DMS79 (cell line): Measurements from ENCODE around the gene PABPC1L.

Experiments
- DNase-seq: peaks from one replicate; lab custom pipeline; 2025; lab: John Stamatoyannopoulos, UW

The PABPC1L gene

DNA sequence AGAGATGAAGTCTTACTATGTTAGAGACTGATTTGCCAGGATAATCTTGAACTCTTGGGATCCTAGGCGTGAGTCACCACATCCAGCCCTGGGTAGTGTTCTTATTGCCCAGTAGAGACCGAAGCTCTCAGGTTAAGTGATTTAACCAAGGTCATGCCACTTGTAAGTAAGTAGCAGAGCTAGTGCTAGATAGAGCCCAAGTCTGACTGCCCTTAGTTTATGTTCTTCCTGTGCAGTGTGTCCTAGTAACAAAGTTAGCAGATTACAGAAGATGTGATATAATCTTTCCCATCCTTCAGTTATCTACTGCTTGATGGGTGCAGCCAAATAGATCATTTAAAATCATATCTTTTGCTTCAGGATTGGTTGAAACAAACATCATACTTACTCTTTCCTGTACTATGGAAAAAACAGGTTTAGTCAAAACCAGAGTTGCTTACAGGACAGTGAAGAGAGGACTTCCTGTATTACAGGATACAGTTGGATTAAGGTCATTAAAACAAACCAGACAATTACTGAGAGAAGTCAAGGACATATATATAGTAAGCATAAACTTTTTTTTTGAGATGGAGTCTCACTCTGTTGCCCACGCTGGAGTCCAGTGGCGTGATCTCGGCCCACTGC is 9.5 kb upstream of the PABPC1L start:
- DNase-seq = no peak

DNA sequence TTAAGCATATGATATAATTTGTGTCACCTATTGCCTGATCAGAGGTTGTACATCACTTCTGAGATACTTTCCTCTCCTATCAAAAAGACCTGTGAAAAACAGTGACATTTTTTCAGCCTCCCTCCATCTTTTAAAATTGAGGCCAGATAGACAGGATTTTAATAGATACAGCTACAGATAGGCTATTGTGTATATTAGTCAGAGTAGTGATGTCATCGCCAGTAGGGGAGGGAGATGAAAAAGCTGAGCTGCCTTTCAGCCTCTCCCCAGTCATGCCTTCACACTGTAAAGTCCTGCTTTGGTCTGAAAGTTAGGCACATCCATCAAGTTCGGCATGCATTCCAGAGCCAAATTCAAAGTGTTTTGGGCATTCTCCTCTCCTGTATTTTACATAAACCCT is 7.9 kb upstream of the PABPC1L start:
- no peak for DNase-seq

DNA sequence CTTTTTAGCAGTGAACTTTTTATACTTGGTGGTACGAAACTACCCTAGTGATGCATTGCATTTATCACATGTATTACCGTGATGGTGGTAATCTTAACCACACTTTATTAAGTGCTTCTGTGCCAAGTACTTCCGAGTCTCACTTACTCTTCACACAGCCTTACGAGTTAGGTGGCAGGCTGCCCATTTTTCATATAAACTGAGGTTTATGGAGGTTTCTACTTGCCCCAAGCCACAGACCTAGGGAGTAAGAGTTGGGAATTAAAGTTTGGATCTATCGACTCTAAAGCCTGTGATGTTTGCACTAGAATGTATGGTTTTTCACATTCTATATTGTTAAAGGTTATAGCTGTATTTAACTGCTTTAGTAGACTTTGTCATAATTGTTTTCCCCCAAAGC is 5.5 kb upstream of the PABPC1L start:
- DNase-seq = no peak

DNA sequence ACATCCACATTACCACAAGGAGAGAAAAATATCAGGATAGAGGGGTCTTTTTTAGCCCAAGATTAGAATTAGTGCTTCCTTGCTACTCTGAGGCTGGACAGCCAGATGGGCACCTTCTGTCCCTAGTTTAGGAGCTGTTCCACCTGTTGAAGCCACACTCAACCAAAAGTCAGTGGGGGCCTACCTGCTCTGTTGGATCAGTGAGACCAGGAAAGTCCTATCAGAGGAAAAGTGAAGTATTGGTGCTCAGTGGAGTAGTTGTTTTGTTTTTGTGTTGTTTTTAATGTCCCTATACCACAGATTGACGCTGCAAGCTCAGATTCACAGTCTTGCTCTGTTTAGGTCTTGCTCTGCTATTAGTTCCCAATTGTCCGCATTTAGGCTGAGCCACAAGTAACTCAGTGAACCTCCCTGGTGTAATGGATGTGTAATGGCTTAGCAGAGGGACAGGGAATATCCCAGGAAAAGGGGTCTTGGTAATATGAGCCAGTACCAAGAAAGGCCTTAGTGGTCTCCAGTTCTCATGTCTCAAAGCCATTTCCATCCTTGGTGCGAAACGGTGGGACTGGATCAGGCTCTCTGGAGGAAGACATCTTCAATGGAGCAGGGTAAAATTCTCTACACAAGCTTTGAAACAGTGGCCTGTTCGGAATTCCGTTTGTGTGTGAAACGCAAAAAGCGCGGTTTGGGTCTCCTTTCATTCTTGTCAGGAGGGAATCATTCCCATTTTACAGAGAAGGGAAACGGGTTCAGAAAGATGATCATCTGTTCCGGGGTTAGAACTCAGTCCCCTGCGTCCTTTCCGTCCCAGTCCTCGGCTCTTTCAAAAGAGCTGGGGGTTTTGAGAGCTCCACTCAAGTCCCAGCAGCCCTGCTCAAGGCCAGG is 631 bp upstream of the PABPC1L start:
- DNase-seq = no peak

- DNase-seq = no peak
These were observed 916 bp downstream of the PABPC1L start for GRCh38 chr20:44910690-44911262.

DNA sequence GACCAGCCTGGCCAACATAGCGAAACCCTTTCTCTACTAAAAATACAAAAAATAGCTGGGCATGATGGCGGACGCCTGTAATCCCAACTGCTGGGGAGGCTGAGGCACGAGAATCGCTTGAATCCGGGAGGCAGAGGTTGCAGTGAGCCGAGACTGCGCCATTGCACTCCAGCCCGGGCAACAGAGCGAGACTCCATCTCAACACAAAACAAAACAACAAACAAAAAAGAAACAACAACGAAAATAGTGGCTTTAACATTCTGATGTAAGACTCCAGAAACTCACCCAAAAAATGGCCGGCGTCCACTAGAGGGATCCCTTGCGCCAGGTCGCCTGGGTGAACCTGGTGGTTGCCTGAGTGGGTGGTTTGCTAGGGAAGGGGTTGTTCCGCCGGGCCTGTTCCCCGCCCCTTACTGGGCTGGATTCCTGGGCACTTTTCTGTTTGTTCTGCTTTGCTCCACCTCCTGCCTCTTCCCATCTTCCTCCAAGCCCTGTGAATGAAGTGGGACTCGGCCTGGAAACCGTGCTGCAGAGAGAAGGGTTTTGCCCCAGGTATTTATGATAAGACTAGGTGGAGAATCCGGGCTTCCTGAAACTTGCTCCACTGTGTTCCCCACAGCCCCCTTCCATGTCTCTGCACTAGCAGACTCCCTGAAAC is 1.5 kb downstream of the PABPC1L start:
- DNase-seq = no peak

- no peak for DNase-seq
These were observed 2.3 kb downstream of the PABPC1L start for GRCh38 chr20:44912189-44912588.

GRCh38 chr20:44914924-44915323 is 5.1 kb downstream of the PABPC1L start:
- DNase-seq = no peak

DNA sequence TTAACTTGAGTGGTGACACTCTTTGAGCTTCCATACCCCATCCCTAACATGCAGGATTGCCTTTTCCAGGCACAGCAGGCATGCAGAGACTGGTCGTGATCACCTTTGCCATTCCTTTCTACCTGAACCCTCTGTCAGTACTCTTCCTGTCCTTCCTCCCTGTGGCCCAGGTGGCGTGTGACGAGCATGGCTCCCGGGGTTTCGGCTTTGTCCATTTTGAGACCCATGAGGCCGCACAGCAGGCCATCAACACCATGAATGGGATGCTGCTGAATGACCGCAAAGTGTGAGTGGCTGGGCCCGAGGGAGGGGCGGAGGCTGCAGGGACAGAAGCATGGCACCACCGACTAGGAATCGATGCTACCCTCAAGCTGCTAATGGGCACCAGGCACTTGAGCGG is 6.7 kb downstream of the PABPC1L start:
- no peak for DNase-seq

GRCh38 chr20:44917399-44917798 is 7.5 kb downstream of the PABPC1L start:
- DNase-seq = no peak

GRCh38 chr20:44918342-44918741 is 8.5 kb downstream of the PABPC1L start:
- DNase-seq = no peak

DNA sequence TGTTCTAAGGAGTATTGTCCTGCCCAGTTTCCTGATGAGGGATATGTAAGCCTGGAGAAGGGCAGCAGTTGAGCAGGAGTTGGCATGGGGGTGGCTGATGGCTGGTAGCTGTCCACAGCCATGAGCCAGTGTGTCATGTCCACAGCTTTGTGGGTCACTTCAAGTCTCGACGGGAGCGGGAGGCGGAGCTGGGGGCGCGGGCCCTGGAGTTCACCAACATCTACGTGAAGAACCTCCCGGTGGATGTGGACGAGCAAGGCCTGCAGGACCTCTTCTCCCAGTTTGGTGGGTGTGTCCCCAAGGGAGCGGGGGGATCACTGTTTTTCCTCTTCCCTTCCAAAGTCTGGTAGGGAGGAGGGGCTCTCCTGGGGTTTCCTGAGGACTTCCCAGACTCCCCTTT is 8.9 kb downstream of the PABPC1L start:
- no peak for DNase-seq

DNA sequence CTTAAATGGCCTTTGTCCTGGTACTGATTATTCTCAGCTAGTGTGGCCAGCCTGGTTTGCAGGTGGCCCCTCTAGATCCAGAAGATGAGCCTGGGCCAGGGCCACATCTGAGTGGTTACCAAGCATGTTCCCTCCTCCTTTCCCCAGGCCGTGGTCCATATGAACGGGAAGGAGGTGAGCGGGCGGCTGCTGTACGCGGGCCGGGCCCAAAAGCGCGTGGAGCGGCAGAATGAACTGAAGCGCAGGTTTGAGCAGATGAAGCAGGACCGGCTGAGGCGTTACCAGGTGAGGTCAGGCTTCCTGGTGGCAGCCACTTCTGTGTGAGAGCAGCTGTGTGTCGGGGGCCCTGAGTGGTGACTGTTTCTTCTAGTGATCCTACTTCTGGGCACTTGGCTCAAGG is 11.6 kb downstream of the PABPC1L start:
- no peak for DNase-seq

DNA sequence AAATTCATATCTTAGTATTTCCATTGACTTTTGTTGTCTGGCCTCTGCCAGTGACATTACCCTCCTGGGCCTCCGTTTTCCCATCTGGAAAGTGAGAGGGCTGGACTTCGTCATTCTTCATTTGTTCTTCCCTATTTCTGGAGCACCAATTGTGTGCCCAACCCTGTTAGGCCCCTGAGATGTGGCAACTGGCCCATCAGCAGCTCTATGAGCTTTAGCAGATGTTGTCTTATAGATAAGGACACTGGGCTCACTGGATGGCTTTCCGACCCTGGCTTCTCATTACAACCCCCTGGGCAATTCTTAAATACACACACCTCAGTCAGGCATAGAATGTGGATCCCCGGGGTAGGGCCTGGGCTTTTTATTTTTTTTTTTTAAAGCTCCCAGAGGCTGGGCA is 14.7 kb downstream of the PABPC1L start:
- DNase-seq = no peak

DNA sequence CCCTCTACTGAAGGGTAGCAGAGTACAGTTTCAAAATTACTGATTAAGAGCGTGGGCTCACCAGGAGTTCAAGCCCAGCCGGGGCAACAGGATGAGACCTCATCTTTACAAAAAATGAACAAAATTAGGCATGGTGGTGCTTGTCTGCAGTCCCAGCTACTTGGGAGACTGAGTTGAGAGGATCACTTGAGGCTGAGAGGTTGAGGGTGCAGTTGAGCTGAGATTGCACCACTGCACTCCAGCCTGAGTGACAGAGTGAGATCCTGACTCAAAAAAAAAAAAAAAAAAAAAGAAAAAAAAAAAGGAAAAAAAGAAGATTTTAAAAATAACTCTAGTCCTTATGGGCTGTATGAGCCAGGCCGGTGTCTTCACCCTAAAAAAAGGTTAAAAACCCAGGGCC is 18.7 kb downstream of the PABPC1L start:
- DNase-seq = no peak

- DNase-seq = no peak
These were observed 20.8 kb downstream of the PABPC1L start for GRCh38 chr20:44930517-44931168.

DNA sequence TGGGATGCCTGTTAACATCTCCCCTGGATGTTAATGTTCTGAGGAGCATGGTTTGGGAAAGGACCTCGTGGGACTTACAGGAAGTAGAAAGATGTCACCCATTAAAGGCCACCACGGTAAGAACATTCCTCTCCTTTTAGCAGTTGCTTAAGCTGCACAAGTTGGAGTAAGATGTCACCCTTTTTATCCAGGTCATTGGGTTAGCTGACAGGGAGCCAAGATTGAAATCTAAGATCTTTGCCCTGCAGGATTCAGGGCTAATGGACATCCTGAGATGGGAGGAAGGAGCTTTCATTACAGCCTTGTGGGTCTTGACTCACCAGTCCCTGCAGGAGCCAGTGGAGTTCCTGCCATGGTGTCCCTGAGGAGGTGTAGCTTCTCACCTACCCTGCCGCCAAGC is 22.1 kb downstream of the PABPC1L start:
- no peak for DNase-seq

DNA sequence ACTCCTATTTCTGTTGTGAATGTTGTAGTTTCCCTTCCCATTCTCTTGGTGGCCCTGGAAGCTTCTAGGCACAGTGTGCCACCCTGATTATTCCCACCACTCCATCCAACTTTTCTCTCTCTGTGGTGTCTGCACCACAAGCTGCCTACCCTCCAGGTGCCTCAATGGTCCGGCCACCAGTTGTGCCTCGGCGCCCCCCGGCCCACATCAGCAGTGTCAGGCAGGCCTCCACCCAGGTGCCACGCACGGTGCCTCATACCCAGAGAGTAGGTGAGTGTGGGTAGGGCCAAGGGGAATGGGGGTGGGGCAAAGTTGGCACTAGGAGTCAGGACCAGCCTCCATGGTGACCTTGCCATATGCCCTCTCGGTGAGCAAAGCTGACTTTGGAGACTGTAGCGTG is 23.1 kb downstream of the PABPC1L start:
- no peak for DNase-seq

DNA sequence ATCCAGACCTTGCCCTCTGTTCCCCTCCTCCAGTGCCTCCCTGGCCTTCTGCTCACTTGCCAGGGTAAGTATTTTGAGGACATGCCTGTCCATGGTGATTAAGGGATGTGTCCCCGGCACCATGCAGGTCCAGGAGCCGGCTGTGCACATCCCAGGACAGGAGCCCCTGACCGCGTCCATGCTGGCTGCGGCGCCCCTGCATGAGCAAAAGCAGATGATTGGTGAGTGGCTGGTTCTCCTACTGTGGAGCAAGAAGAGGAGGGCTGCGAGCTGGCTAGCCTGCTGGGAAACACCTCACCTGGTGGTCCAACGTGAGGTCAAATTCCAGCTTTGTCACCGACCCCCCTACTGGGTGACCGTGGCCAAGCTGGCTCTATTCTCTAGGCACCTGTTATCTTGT is 26.6 kb downstream of the PABPC1L start:
- no peak for DNase-seq

- DNase-seq = no peak
These were observed 28.8 kb downstream of the PABPC1L start for GRCh38 chr20:44938637-44939036.

DNA sequence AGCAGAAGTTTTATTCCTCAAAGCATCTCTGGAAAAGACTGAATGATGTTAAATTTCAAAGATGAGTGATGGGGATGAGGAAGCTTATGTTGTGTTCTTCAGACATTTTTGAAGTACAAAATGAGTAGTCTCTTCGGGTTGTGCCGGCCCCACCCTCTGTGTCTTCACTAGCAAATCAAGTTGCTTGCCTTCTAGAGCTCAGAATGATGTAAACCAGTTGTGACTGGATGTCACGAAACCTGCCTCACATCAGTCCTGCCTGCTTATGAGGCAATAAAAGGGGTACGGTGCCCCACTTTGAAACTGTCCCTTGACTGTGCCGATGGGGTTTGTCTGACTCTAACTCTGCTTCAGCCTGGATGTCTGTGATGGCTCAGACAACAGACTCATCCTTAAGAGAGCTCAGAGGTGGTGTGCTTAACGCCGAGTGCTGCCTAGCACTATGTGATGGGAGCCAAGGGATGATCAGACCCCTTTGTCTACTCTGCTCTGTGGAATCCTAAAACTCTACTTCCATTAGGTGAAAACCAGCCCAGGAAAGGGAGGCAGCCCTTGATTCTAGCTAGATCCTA is 31.3 kb downstream of the PABPC1L start:
- DNase-seq = no peak
